ENCODE measurements around the gene AQP1.

The AQP1 gene

GRCh38 chr7:30893357-30893756 lies 18.3 kb upstream of the AQP1 start:
- no peaks in the 10 kb centered on the region for H3K36me3 ChIP-seq (ENCODE audit: insufficient read depth, low read length)
- peaks cover 2% of the 10 kb centered on the region for H3K9me3 ChIP-seq (ENCODE audit: low read length)
- no peak overlapping the region for H2AFZ ChIP-seq (ENCODE audit: low read depth, low read length)
- no peaks in the 10 kb centered on the region for H3K4me1 ChIP-seq (ENCODE audit: insufficient read depth, low read length)
- no peak overlapping the region for H3K4me3 ChIP-seq (ENCODE audit: low read length)
- H3K27me3 ChIP-seq (ENCODE audit: insufficient read depth, low read length) = no peaks in the 10 kb centered on the region

GRCh38 chr7:30894009-30894408 lies 17.6 kb upstream of the AQP1 start:
- Histone ChIP-seq H3K4me3 (ENCODE audit: low read length) (no peak overlapping the region), H3K9me3 (ENCODE audit: low read length) (peaks cover 2% of the 10 kb centered on the region), H3K4me1 (ENCODE audit: insufficient read depth, low read length) (no peaks in the 10 kb centered on the region), H3K27me3 (ENCODE audit: insufficient read depth, low read length) (no peaks in the 10 kb centered on the region), H2AFZ (ENCODE audit: low read depth, low read length) (no peak overlapping the region), H3K36me3 (ENCODE audit: insufficient read depth, low read length) (no peaks in the 10 kb centered on the region)

GRCh38 chr7:30894866-30895605 lies 16.6 kb upstream of the AQP1 start:
- H3K36me3 ChIP-seq (ENCODE audit: insufficient read depth, low read length) = no peaks in the 10 kb centered on the region
- H3K4me3 ChIP-seq (ENCODE audit: low read length) = no peak overlapping the region
- H2AFZ ChIP-seq (ENCODE audit: low read depth, low read length) = no peak overlapping the region
- peaks cover 2% of the 10 kb centered on the region for H3K9me3 ChIP-seq (ENCODE audit: low read length)
- no peaks in the 10 kb centered on the region for H3K27me3 ChIP-seq (ENCODE audit: insufficient read depth, low read length)
- no peaks in the 10 kb centered on the region for H3K4me1 ChIP-seq (ENCODE audit: insufficient read depth, low read length)

GRCh38 chr7:30896036-30896435 lies 15.6 kb upstream of the AQP1 start:
- no peaks in the 10 kb centered on the region for H3K4me1 ChIP-seq (ENCODE audit: insufficient read depth, low read length)
- no peak overlapping the region for H3K4me3 ChIP-seq (ENCODE audit: low read length)
- no peaks in the 10 kb centered on the region for H3K36me3 ChIP-seq (ENCODE audit: insufficient read depth, low read length)
- H3K27me3 ChIP-seq (ENCODE audit: insufficient read depth, low read length) = no peaks in the 10 kb centered on the region
- H3K9me3 ChIP-seq (ENCODE audit: low read length) = peaks cover 2% of the 10 kb centered on the region
- H2AFZ ChIP-seq (ENCODE audit: low read depth, low read length) = no peak overlapping the region

- no peak overlapping the region for H2AFZ ChIP-seq (ENCODE audit: low read depth, low read length)
- H3K4me3 ChIP-seq (ENCODE audit: low read length) = no peak overlapping the region
- no peaks in the 10 kb centered on the region for H3K27me3 ChIP-seq (ENCODE audit: insufficient read depth, low read length)
- H3K4me1 ChIP-seq (ENCODE audit: insufficient read depth, low read length) = no peaks in the 10 kb centered on the region
- H3K36me3 ChIP-seq (ENCODE audit: insufficient read depth, low read length) = no peaks in the 10 kb centered on the region
- H3K9me3 ChIP-seq (ENCODE audit: low read length) = no peaks in the 10 kb centered on the region
Observed at GRCh38 chr7:30896783-30897637, 14.6 kb upstream of the AQP1 start.

DNA sequence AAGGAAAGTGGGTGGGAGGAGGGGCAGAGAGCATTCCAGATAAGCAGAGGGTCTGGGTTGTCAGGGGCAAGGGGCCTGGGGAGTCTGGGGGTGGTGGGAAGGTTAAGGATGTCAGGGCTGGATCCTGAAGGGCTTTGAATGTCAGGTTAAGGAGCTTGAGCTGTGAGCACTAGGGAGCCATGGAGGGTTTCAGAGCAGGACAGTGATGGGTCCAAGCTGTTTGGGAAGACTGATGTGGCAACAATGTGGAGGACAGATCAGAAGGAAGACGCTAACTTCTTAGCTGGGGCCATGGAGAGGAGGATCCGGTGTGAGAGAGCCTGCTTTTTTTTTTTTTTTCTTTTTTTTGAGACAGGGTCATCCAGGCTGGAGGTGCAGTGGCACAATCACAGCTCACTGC lies 13.9 kb upstream of the AQP1 start:
- H2AFZ ChIP-seq (ENCODE audit: low read depth, low read length) = no peak overlapping the region
- H3K36me3 ChIP-seq (ENCODE audit: insufficient read depth, low read length) = no peaks in the 10 kb centered on the region
- H3K4me3 ChIP-seq (ENCODE audit: low read length) = no peak overlapping the region
- H3K4me1 ChIP-seq (ENCODE audit: insufficient read depth, low read length) = no peaks in the 10 kb centered on the region
- H3K9me3 ChIP-seq (ENCODE audit: low read length) = no peaks in the 10 kb centered on the region
- no peaks in the 10 kb centered on the region for H3K27me3 ChIP-seq (ENCODE audit: insufficient read depth, low read length)

GRCh38 chr7:30898411-30898810 lies 13.2 kb upstream of the AQP1 start:
- H3K27me3 ChIP-seq (ENCODE audit: insufficient read depth, low read length) = no peaks in the 10 kb centered on the region
- H2AFZ ChIP-seq (ENCODE audit: low read depth, low read length) = no peak overlapping the region
- H3K9me3 ChIP-seq (ENCODE audit: low read length) = no peaks in the 10 kb centered on the region
- no peak overlapping the region for H3K4me3 ChIP-seq (ENCODE audit: low read length)
- H3K4me1 ChIP-seq (ENCODE audit: insufficient read depth, low read length) = no peaks in the 10 kb centered on the region
- no peaks in the 10 kb centered on the region for H3K36me3 ChIP-seq (ENCODE audit: insufficient read depth, low read length)

- H3K4me1 ChIP-seq (ENCODE audit: insufficient read depth, low read length) = no peaks in the 10 kb centered on the region
- H3K36me3 ChIP-seq (ENCODE audit: insufficient read depth, low read length) = no peaks in the 10 kb centered on the region
- no peak overlapping the region for H2AFZ ChIP-seq (ENCODE audit: low read depth, low read length)
- no peaks in the 10 kb centered on the region for H3K9me3 ChIP-seq (ENCODE audit: low read length)
- no peaks in the 10 kb centered on the region for H3K27me3 ChIP-seq (ENCODE audit: insufficient read depth, low read length)
- H3K4me3 ChIP-seq (ENCODE audit: low read length) = no peak overlapping the region
Observed at GRCh38 chr7:30899066-30899465, 12.6 kb upstream of the AQP1 start.

DNA sequence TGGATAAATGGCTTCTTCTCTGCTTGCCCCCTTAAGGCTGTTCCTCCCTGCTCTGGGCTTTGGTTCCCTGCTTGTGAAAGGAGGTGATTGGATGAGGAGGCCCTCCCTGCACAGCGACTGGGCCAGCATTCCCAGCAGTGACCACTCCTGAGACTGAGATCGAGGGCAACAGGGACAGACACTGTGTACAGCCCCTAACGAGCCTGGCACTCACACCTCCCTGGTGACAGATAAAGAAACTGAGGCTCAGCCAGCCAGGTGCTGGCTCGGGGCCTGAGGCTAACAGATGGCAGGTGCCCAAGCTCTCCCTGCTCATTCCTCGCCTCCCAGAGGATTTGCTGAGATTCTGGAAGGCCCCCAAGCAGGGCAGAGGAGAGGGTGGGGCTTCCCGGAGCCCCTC lies 12.0 kb upstream of the AQP1 start:
- Histone ChIP-seq H3K36me3 (ENCODE audit: insufficient read depth, low read length) (no peaks in the 10 kb centered on the region), H3K4me1 (ENCODE audit: insufficient read depth, low read length) (no peaks in the 10 kb centered on the region), H3K9me3 (ENCODE audit: low read length) (no peaks in the 10 kb centered on the region), H3K27me3 (ENCODE audit: insufficient read depth, low read length) (no peaks in the 10 kb centered on the region), H2AFZ (ENCODE audit: low read depth, low read length) (no peak overlapping the region), H3K4me3 (ENCODE audit: low read length) (no peak overlapping the region)

DNA sequence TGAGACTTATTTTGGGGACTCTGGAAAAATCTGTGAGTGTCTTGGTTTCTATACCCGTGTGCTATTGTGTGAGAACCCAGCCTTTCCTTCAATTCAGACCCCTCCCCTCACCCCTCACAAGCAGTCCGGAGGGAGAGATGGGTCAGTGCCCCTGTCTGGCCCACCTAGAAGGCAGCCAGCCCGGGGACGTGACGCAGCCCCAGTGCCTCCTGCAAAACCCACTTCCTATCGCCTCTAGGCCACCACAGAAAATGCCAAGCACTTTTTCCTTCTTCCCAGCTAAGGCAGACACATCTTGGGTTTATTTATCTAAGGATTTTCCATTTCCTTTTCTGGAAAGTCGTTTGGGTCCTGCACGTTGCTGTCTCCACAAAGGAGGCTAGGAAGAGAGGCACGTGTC lies 11.6 kb upstream of the AQP1 start:
- Histone ChIP-seq H3K4me3 (ENCODE audit: low read length) (no peak overlapping the region), H3K9me3 (ENCODE audit: low read length) (no peaks in the 10 kb centered on the region), H2AFZ (ENCODE audit: low read depth, low read length) (no peak overlapping the region), H3K27me3 (ENCODE audit: insufficient read depth, low read length) (no peaks in the 10 kb centered on the region), H3K4me1 (ENCODE audit: insufficient read depth, low read length) (no peaks in the 10 kb centered on the region), H3K36me3 (ENCODE audit: insufficient read depth, low read length) (no peaks in the 10 kb centered on the region)

DNA sequence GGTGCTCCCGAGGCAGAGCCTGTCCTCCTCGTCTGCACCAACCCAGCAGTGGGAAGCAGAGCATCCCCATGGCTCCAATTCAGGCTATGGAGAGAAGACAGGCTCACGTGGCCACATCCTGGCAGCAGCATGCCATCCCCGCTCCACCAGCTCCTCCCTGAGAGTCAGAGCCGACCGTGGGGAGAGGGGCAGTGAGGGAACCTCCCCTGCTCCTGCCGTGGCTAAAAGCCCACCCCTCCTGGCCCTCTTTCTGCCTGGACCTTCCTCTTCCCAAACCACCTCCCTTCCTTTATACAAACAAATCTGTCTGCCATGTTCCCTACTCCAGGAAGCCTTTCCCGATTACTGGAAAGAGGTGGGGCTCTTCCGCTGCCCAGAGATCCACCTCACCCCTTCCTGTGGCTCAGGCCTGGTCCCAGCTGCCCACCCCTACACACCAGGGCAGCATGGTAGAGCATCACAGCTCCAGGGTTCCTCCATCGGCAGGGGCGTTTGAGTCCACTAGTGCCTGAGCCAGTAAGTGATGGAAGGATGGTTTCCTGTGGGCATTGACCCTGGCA lies 10.8 kb upstream of the AQP1 start:
- Histone ChIP-seq H3K27me3 (ENCODE audit: insufficient read depth, low read length) (no peaks in the 10 kb centered on the region), H3K4me3 (ENCODE audit: low read length) (no peak overlapping the region), H3K9me3 (ENCODE audit: low read length) (no peaks in the 10 kb centered on the region), H3K36me3 (ENCODE audit: insufficient read depth, low read length) (no peaks in the 10 kb centered on the region), H3K4me1 (ENCODE audit: insufficient read depth, low read length) (no peaks in the 10 kb centered on the region), H2AFZ (ENCODE audit: low read depth, low read length) (no peak overlapping the region)

GRCh38 chr7:30901856-30902255 lies 9.8 kb upstream of the AQP1 start:
- H3K4me3 ChIP-seq (ENCODE audit: low read length) = no peak overlapping the region
- H3K4me1 ChIP-seq (ENCODE audit: insufficient read depth, low read length) = no peaks in the 10 kb centered on the region
- no peaks in the 10 kb centered on the region for H3K27me3 ChIP-seq (ENCODE audit: insufficient read depth, low read length)
- no peaks in the 10 kb centered on the region for H3K36me3 ChIP-seq (ENCODE audit: insufficient read depth, low read length)
- H3K9me3 ChIP-seq (ENCODE audit: low read length) = no peaks in the 10 kb centered on the region
- H2AFZ ChIP-seq (ENCODE audit: low read depth, low read length) = no peak overlapping the region

DNA sequence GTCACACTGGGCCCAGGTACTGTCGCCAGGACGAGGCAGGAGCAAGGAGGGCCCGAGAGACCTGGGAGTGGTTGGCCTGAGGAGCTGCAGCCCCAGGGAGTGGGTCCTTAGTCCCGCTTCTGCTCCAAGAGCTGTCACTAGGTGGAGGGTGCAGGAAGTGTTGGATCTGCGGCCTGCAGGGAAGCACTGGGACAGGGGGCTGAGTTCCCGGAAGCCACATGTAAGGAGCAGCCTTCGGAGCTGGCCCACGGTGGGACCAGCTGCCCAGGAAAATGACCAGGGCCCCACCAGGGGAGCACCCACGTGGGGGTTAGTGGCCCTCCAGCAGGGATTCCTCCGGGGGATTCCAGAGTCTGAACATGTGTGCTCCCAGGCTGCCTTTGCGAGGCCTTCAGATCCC lies 9.2 kb upstream of the AQP1 start:
- Histone ChIP-seq H3K27me3 (ENCODE audit: insufficient read depth, low read length) (no peaks in the 10 kb centered on the region), H3K4me3 (ENCODE audit: low read length) (no peak overlapping the region), H3K9me3 (ENCODE audit: low read length) (no peaks in the 10 kb centered on the region), H3K36me3 (ENCODE audit: insufficient read depth, low read length) (no peaks in the 10 kb centered on the region), H2AFZ (ENCODE audit: low read depth, low read length) (no peak overlapping the region), H3K4me1 (ENCODE audit: insufficient read depth, low read length) (no peaks in the 10 kb centered on the region)

All from neuron (in vitro differentiated cells).